GM12892 (cell line): Measurements from ENCODE around the gene GNG13.

ENCODE experiments used
- POLR2A ChIP-seq: IDR thresholded peaks from 2 replicates; pipeline ENCODE4 v1.6.1; 2011; ENCODE audit warnings: low read depth, low read length, control low read depth
- POLR2AphosphoS5 ChIP-seq: IDR thresholded peaks from 2 replicates; pipeline ENCODE4 v1.6.1; 2011; ENCODE audit warnings: low read depth, low read length, control low read depth

DNA sequence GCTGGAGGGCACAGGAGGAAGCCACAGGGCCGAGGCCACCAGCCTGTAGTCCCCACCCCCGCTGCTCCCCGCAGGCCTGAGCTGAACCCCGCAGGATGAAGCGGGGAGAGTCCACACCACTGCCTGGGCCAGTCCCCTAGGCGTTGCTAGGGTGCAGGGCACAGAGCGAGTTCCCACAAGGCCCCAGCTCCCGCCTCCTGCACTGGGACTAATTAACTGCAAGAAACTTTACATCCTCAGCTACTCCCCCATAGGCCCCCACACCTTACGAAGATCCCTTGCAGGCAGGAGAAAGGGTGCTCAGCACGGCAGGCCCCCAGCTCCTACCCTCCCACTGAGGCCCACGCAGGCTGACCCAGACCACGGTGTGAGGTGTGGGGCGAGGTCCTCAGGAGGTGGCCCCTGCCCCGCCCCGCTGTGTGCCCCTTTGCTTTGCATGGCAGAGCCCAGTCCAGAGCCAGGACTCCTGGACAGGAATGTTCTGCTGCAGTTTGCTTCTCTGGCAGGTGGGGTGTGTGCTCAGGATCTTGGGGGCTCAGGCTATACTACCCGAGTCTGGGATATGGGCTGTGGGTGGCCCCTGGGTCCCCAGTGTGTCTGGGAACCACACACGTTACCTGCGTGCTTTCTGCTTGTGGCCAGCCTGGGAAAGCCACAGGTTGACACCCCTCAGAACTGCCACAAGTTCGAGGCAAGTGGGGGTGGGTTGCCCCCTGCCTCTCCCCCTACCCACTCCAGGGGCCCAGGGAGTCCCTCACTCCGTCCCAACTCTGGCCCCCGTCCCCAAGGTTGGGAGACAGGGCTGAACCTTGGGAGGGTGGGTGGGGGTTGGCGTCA lies 1.2 kb downstream of the GNG13 start:
- no peak for TF ChIP-seq POLR2A
- no peak for TF ChIP-seq POLR2AphosphoS5
